ENCODE data around the gene STIMATE. TPM values are rescaled to one million over a fixed set of nuclear protein-coding genes. Genes with fewer than 3 reads are reported as not detected.

STIMATE gene
- total RNA-seq, 2 experiments from 2014 or later: 18.1 to 19.0 TPM

GRCh38 chr3:52931328-52931727 is 34.0 kb upstream of the STIMATE start:
- Histone ChIP-seq H3K79me2 (ENCODE audit: insufficient read depth, low read depth, low read length) (no peaks in the 10 kb centered on the region), H2AFZ (ENCODE audit: low read length) (no peak overlapping the region), H3K36me3 (ENCODE audit: insufficient read depth, low read length) (no peaks in the 10 kb centered on the region), H3K4me3 (ENCODE audit: low read depth, low read length, poor library complexity, severe bottlenecking) (no peak overlapping the region), H3K4me1 (ENCODE audit: insufficient read depth, low read length, poor library complexity, severe bottlenecking) (peaks cover 9% of the 10 kb centered on the region), H3K27ac (ENCODE audit: low read depth, low read length, poor library complexity, severe bottlenecking) (no peak overlapping the region), H3K9me2 (ENCODE audit: insufficient read depth, low read length) (no peaks in the 10 kb centered on the region), H3K4me2 (ENCODE audit: low read length) (no peak overlapping the region), H3K9me3 (ENCODE audit: low read length) (no peaks in the 10 kb centered on the region), H4K20me1 (ENCODE audit: insufficient read depth, low read length) (no peaks in the 10 kb centered on the region)
- CTCF ChIA-PET (ENCODE audit: unreplicated experiment): no interaction called here
- POLR2A ChIA-PET: interaction anchor here (0.7 to 1.4 kb wide), 5 partner anchors 10 to 75 kb away, joined by 3 to 6 read pairs (median 3); no protein-coding TSS in a partner anchor
- DNase-seq (ENCODE audit: low spot score): no peak
- TF ChIP-seq CTCF (conservative IDR thresholded peaks at IDR 0.05; ENCODE audit: low read length) (no peak), EZH2phosphoT487 (IDR thresholded peaks at IDR 0.05; ENCODE audit: borderline replicate concordance, low read depth, low read length) (no peak)
- no TSS peak for BruUV-seq (replicated peaks)
- intact Hi-C loops (cut with micrococcal nuclease; ENCODE audit: unreplicated experiment): loop anchor here (10.0 kb wide), 1 partner anchor 113 kb away; the partner anchor contains the start of gene SFMBT1

- intact Hi-C loops (cut with micrococcal nuclease; ENCODE audit: unreplicated experiment): loop anchor here (10.0 kb wide), 1 partner anchor 114 kb away; the partner anchor contains the start of gene SFMBT1
- Histone ChIP-seq H3K9me2 (ENCODE audit: insufficient read depth, low read length) (no peaks in the 10 kb centered on the region), H2AFZ (ENCODE audit: low read length) (peak overlapping the region; percentile 6; the same call in 1 of the 2 replicates), H3K79me2 (ENCODE audit: insufficient read depth, low read depth, low read length) (no peaks in the 10 kb centered on the region), H3K4me1 (ENCODE audit: insufficient read depth, low read length, poor library complexity, severe bottlenecking) (peaks cover 9% of the 10 kb centered on the region), H3K4me2 (ENCODE audit: low read length) (peak overlapping the region; percentile 35), H3K4me3 (ENCODE audit: low read depth, low read length, poor library complexity, severe bottlenecking) (no peak overlapping the region), H4K20me1 (ENCODE audit: insufficient read depth, low read length) (no peaks in the 10 kb centered on the region), H3K36me3 (ENCODE audit: insufficient read depth, low read length) (no peaks in the 10 kb centered on the region), H3K9me3 (ENCODE audit: low read length) (no peaks in the 10 kb centered on the region), H3K27ac (ENCODE audit: low read depth, low read length, poor library complexity, severe bottlenecking) (no peak overlapping the region)
- peak; percentile 18 for DNase-seq (ENCODE audit: low spot score)
- ChIA-PET POLR2A (interaction anchor here (1.0 to 1.4 kb wide), 4 partner anchors 22 to 115 kb away, joined by 3 to 6 read pairs (median 4); no protein-coding TSS in a partner anchor), CTCF (ENCODE audit: unreplicated experiment) (no interaction called here)
- BruUV-seq (replicated peaks): no TSS peak
- TF ChIP-seq CTCF (conservative IDR thresholded peaks at IDR 0.05; ENCODE audit: low read length) (no peak), EZH2phosphoT487 (IDR thresholded peaks at IDR 0.05; ENCODE audit: borderline replicate concordance, low read depth, low read length) (no peak)
These were observed 33.4 kb upstream of the STIMATE start for GRCh38 chr3:52930748-52931147.

GRCh38 chr3:52926554-52926953 is 29.2 kb upstream of the STIMATE start:
- TF ChIP-seq CTCF (conservative IDR thresholded peaks at IDR 0.05; ENCODE audit: low read length) (no peak), EZH2phosphoT487 (IDR thresholded peaks at IDR 0.05; ENCODE audit: borderline replicate concordance, low read depth, low read length) (no peak)
- no TSS peak for BruUV-seq (replicated peaks)
- DNase-seq (ENCODE audit: low spot score): no peak

More at GRCh38 chr3:52926554-52926953, 29.2 kb upstream of the STIMATE start:
- Histone ChIP-seq H3K4me1 (ENCODE audit: insufficient read depth, low read length, poor library complexity, severe bottlenecking) (peaks cover 15% of the 10 kb centered on the region), H2AFZ (ENCODE audit: low read length) (no peak overlapping the region), H3K9me2 (ENCODE audit: insufficient read depth, low read length) (no peaks in the 10 kb centered on the region), H3K36me3 (ENCODE audit: insufficient read depth, low read length) (no peaks in the 10 kb centered on the region), H3K4me3 (ENCODE audit: low read depth, low read length, poor library complexity, severe bottlenecking) (no peak overlapping the region), H4K20me1 (ENCODE audit: insufficient read depth, low read length) (no peaks in the 10 kb centered on the region), H3K9me3 (ENCODE audit: low read length) (no peaks in the 10 kb centered on the region), H3K4me2 (ENCODE audit: low read length) (no peak overlapping the region), H3K27ac (ENCODE audit: low read depth, low read length, poor library complexity, severe bottlenecking) (no peak overlapping the region), H3K79me2 (ENCODE audit: insufficient read depth, low read depth, low read length) (no peaks in the 10 kb centered on the region)
- CTCF ChIA-PET (ENCODE audit: unreplicated experiment): no interaction called here
- POLR2A ChIA-PET: interaction anchor here (1.1 to 3.1 kb wide), 2 partner anchors 12 to 30 kb away, joined by 4 to 9 read pairs; partner anchors contain the start of gene STIMATE
- intact Hi-C loops (cut with micrococcal nuclease; ENCODE audit: unreplicated experiment): no loop called here

Measured in OCI-LY7 (cell line).